HEK293 (cell line): Measurements from ENCODE around the gene BLMH.

ENCODE experiments used
- CTCF ChIA-PET: fragments of 350-600 bp; formaldehyde crosslinking; extraction: SDS; loops from one replicate; lab custom pipeline; 2021; ENCODE audit warnings: antibody characterized with exemption; lab: Yijun Ruan, JAX
- POLR2A ChIA-PET: fragments of 300-600 bp; formaldehyde crosslinking; extraction: SDS; loops from one replicate; lab custom pipeline; 2020; ENCODE audit warnings: antibody characterized with exemption, inconsistent platforms; lab: Yijun Ruan, JAX
- H3K27ac ChIP-seq: fragments of 200-500 bp; sonication (Bioruptor generic); 2 replicates; pipeline ENCODE4 v1.5.1; 2014; ENCODE audit warnings: low read depth, low read length, control low read depth, inconsistent platforms; ENCODE audit errors: extremely low read depth
- H3K36me3 ChIP-seq, 2 experiments: fragments of 200-500 bp in 1 of 2; sonication (Bioruptor generic) in 1 of 2; 1 replicate in 1 of 2; 2 replicates in 1 of 2; pipeline ENCODE4 v1.5.1; 2014 to 2017; ENCODE audit warnings: inconsistent platforms in 2 of 2, low read length in 2 of 2; ENCODE audit not compliant: control insufficient read depth in 2 of 2, insufficient read depth in 1 of 2
- H3K4me1 ChIP-seq: fragments of 200-500 bp; sonication (Bioruptor generic); 2 replicates; pipeline ENCODE4 v1.5.1; 2014; ENCODE audit warnings: mild to moderate bottlenecking, low read length, inconsistent platforms; ENCODE audit not compliant: control insufficient read depth, insufficient read depth
- H3K4me3 ChIP-seq: 2 replicates; pipeline ENCODE4 v1.5.1; 2011; ENCODE audit warnings: low read depth, mild to moderate bottlenecking, control low read depth, low read length, moderate library complexity
- H3K9me3 ChIP-seq: fragments of 200-500 bp; sonication (Bioruptor generic); 2 replicates; pipeline ENCODE4 v1.5.1; 2014; ENCODE audit warnings: low read depth, low read length, inconsistent platforms; ENCODE audit not compliant: control insufficient read depth, insufficient read depth
- BCL6B ChIP-seq: fragments of 450-650 bp; formaldehyde crosslinking; IDR thresholded peaks from 2 replicates; pipeline ENCODE4 v1.5.1; 2017; ENCODE audit warnings: missing biosample characterization, missing genetic modification characterization
- HOXA7 ChIP-seq: sonication (generic); formaldehyde crosslinking; IDR thresholded peaks from 2 replicates; pipeline ENCODE4 v1.8.1; 2022; ENCODE audit warnings: missing genetic modification reagents, borderline replicate concordance
- PRDM6 ChIP-seq: fragments of 450-650 bp; formaldehyde crosslinking; IDR thresholded peaks from 2 replicates; pipeline ENCODE4 v1.5.1; 2017; ENCODE audit warnings: missing biosample characterization, missing genetic modification characterization
- TCF7L2 ChIP-seq: IDR thresholded peaks from 2 replicates; pipeline ENCODE4 v1.6.1; 2011; ENCODE audit warnings: low read depth, mild to moderate bottlenecking, inconsistent platforms, low read length, moderate library complexity, borderline replicate concordance
- ZBTB17 ChIP-seq: fragments of 450-650 bp; formaldehyde crosslinking; IDR thresholded peaks from 2 replicates; pipeline ENCODE4 v1.5.1; 2016; ENCODE audit warnings: missing biosample characterization, missing genetic modification characterization
- ZBTB20 ChIP-seq: fragments of 450-650 bp; formaldehyde crosslinking; IDR thresholded peaks from 2 replicates; pipeline ENCODE4 v1.5.1; 2016; ENCODE audit warnings: missing biosample characterization, missing genetic modification characterization
- ZBTB21 ChIP-seq: fragments of 450-650 bp; formaldehyde crosslinking; IDR thresholded peaks from 2 replicates; pipeline ENCODE4 v1.5.1; 2017; ENCODE audit warnings: missing biosample characterization, missing genetic modification characterization
- ZBTB7A ChIP-seq: fragments of 450-650 bp; formaldehyde crosslinking; IDR thresholded peaks from 2 replicates; pipeline ENCODE4 v1.5.1; 2016; ENCODE audit warnings: low read depth, missing biosample characterization, missing genetic modification characterization
- ZFP3 ChIP-seq: fragments of 450-650 bp; formaldehyde crosslinking; IDR thresholded peaks from 2 replicates; pipeline ENCODE4 v1.5.1; 2016; ENCODE audit warnings: low read depth, missing biosample characterization, missing genetic modification characterization
- ZNF114 ChIP-seq: fragments of 450-650 bp; formaldehyde crosslinking; IDR thresholded peaks from 2 replicates; pipeline ENCODE4 v1.5.0; 2017; ENCODE audit warnings: missing biosample characterization, missing genetic modification characterization
- ZNF138 ChIP-seq: fragments of 450-650 bp; formaldehyde crosslinking; IDR thresholded peaks from 2 replicates; pipeline ENCODE4 v1.5.1; 2016; ENCODE audit warnings: missing biosample characterization, missing genetic modification characterization, borderline replicate concordance
- ZNF23 ChIP-seq: fragments of 450-650 bp; formaldehyde crosslinking; IDR thresholded peaks from 2 replicates; pipeline ENCODE4 v1.5.1; 2016; ENCODE audit warnings: missing biosample characterization, missing genetic modification characterization, borderline replicate concordance
- ZNF239 ChIP-seq: fragments of 450-650 bp; formaldehyde crosslinking; IDR thresholded peaks from 2 replicates; pipeline ENCODE4 v1.5.1; 2016; ENCODE audit warnings: missing biosample characterization, missing genetic modification characterization
- ZNF274 ChIP-seq, 2 experiments: fragments of 200-500 bp in 1 of 2; fragments of 450-650 bp in 1 of 2; sonication (Bioruptor generic) in 1 of 2; formaldehyde crosslinking in 1 of 2; IDR thresholded peaks; 2 replicates each; pipeline versions ENCODE4 v1.5.1 to v1.6.1; 2014 to 2016; ENCODE audit warnings: borderline replicate concordance in 1 of 2, inconsistent platforms in 1 of 2, low read length in 1 of 2, missing biosample characterization in 1 of 2, missing genetic modification characterization in 1 of 2
- ZNF280D ChIP-seq: fragments of 450-650 bp; formaldehyde crosslinking; IDR thresholded peaks from 2 replicates; pipeline ENCODE4 v1.5.1; 2016; ENCODE audit warnings: missing biosample characterization, missing genetic modification characterization
- ZNF416 ChIP-seq: fragments of 450-650 bp; formaldehyde crosslinking; IDR thresholded peaks from 2 replicates; pipeline ENCODE4 v1.5.1; 2016; ENCODE audit warnings: missing biosample characterization, missing genetic modification characterization
- ZNF433 ChIP-seq: fragments of 450-650 bp; formaldehyde crosslinking; IDR thresholded peaks from 2 replicates; pipeline ENCODE4 v1.5.1; 2016; ENCODE audit warnings: missing biosample characterization, missing genetic modification characterization, low read depth
- ZNF510 ChIP-seq: fragments of 450-650 bp; formaldehyde crosslinking; IDR thresholded peaks from 2 replicates; pipeline ENCODE4 v1.5.1; 2018; ENCODE audit warnings: mild to moderate bottlenecking, missing genetic modification characterization, missing biosample characterization; ENCODE audit not compliant: insufficient replicate concordance
- ZNF521 ChIP-seq: fragments of 450-650 bp; formaldehyde crosslinking; IDR thresholded peaks from 2 replicates; pipeline ENCODE4 v1.5.1; 2017; ENCODE audit warnings: missing biosample characterization, mild to moderate bottlenecking, missing genetic modification characterization
- ZNF645 ChIP-seq: fragments of 450-650 bp; formaldehyde crosslinking; IDR thresholded peaks from 2 replicates; pipeline ENCODE4; 2016; ENCODE audit warnings: missing biosample characterization, missing genetic modification characterization
- ZNF747 ChIP-seq: fragments of 450-650 bp; formaldehyde crosslinking; IDR thresholded peaks from 2 replicates; pipeline ENCODE4 v1.5.1; 2016; ENCODE audit warnings: missing biosample characterization, missing genetic modification characterization
- ZNF837 ChIP-seq: fragments of 450-650 bp; formaldehyde crosslinking; IDR thresholded peaks from 2 replicates; pipeline ENCODE4 v1.5.1; 2016; ENCODE audit warnings: missing biosample characterization, missing genetic modification characterization
- ZNF843 ChIP-seq: fragments of 450-650 bp; formaldehyde crosslinking; IDR thresholded peaks from 2 replicates; pipeline ENCODE4 v1.5.1; 2016; ENCODE audit warnings: missing biosample characterization, missing genetic modification characterization

Gene BLMH

GRCh38 chr17:30217746-30218245 lies 73.9 kb downstream of the BLMH start:
- TF ChIP-seq ZNF747 (tag by site-specific recombination): no peak
- TF ChIP-seq ZBTB21 (tag by site-specific recombination): no peak
- TF ChIP-seq PRDM6 (tag by site-specific recombination): no peak
- TF ChIP-seq ZNF837 (tag by site-specific recombination): no peak
- TF ChIP-seq ZNF274 (IDR thresholded peaks at IDR 0.05; ENCODE audit: low read length): no peak
- no peak for TF ChIP-seq ZNF274 (tag by site-specific recombination; IDR thresholded peaks at IDR 0.05; ENCODE audit: borderline replicate concordance)
- no peak for TF ChIP-seq ZNF645 (tag by site-specific recombination)
- TF ChIP-seq ZNF114 (tag by site-specific recombination): no peak
- TF ChIP-seq ZFP3: no peak
- TF ChIP-seq ZNF23 (tag by site-specific recombination): no peak
- no peak for TF ChIP-seq HOXA7 (CRISPR knock-in tag)
- TF ChIP-seq BCL6B (tag by site-specific recombination): no peak
- TF ChIP-seq ZBTB7A (tag by site-specific recombination): no peak
- TF ChIP-seq ZNF138 (tag by site-specific recombination): no peak
- no peak for TF ChIP-seq ZNF433 (tag by site-specific recombination)
- POLR2A ChIA-PET: no interaction called here
- CTCF ChIA-PET: no interaction called here

GRCh38 chr17:30217054-30217453 lies 74.7 kb downstream of the BLMH start:
- Histone ChIP-seq H3K27ac (no peak overlapping the region), H3K4me3 (no peak overlapping the region), H3K9me3 (no peaks in the 10 kb centered on the region), H3K4me1 (no peaks in the 10 kb centered on the region), H3K36me3 (no peaks in the 10 kb centered on the region)
- ChIA-PET POLR2A (no interaction called here), CTCF (no interaction called here)
- TF ChIP-seq ZNF510 (tag by site-specific recombination) (no peak), ZNF843 (tag by site-specific recombination) (no peak), ZNF521 (tag by site-specific recombination) (no peak), ZBTB17 (no peak), ZNF416 (tag by site-specific recombination) (no peak), ZNF114 (tag by site-specific recombination) (no peak), ZBTB20 (tag by site-specific recombination) (no peak), ZNF239 (tag by site-specific recombination) (no peak), TCF7L2 (no peak), PRDM6 (tag by site-specific recombination) (no peak), ZNF280D (no peak)

More at GRCh38 chr17:30217746-30218245, 73.9 kb downstream of the BLMH start:
- H3K4me3 ChIP-seq: no peak overlapping the region
- no peaks in the 10 kb centered on the region for H3K36me3 ChIP-seq
- no peaks in the 10 kb centered on the region for H3K9me3 ChIP-seq
- H3K27ac ChIP-seq: no peak overlapping the region
- no peaks in the 10 kb centered on the region for H3K4me1 ChIP-seq
